ENCODE data around the gene SLC25A10. TPM values are rescaled to one million over a fixed set of nuclear protein-coding genes. Genes with fewer than 3 reads are reported as not detected.

The SLC25A10 gene
- total RNA-seq, 1 donor from 2014 or later, result 60.8 TPM

GRCh38 chr17:81682565-81683207 is 29.4 kb upstream of the SLC25A10 start:
- Mint-ChIP-seq H3K9me3 (ENCODE audit: unreplicated experiment) (peaks cover 13% of the 10 kb centered on the region), H3K4me3 (ENCODE audit: unreplicated experiment) (peak overlapping the region; percentile 93), H3K27ac (ENCODE audit: unreplicated experiment) (peak overlapping the region; percentile 90), H3K27me3 (ENCODE audit: unreplicated experiment) (peaks cover 4% of the 10 kb centered on the region), H3K36me3 (ENCODE audit: unreplicated experiment) (no peaks in the 10 kb centered on the region), H3K4me1 (ENCODE audit: low read depth, unreplicated experiment) (peaks cover 16% of the 10 kb centered on the region)
- TF ChIP-seq, protein P1, sequence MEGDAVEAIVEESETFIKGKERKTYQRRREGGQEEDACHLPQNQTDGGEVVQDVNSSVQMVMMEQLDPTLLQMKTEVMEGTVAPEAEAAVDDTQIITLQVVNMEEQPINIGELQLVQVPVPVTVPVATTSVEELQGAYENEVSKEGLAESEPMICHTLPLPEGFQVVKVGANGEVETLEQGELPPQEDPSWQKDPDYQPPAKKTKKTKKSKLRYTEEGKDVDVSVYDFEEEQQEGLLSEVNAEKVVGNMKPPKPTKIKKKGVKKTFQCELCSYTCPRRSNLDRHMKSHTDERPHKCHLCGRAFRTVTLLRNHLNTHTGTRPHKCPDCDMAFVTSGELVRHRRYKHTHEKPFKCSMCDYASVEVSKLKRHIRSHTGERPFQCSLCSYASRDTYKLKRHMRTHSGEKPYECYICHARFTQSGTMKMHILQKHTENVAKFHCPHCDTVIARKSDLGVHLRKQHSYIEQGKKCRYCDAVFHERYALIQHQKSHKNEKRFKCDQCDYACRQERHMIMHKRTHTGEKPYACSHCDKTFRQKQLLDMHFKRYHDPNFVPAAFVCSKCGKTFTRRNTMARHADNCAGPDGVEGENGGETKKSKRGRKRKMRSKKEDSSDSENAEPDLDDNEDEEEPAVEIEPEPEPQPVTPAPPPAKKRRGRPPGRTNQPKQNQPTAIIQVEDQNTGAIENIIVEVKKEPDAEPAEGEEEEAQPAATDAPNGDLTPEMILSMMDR (IDR thresholded peaks at IDR 0.05; ENCODE audit: partially characterized antibody, unreplicated experiment), result no peak
- no peak for DNase-seq

GRCh38 chr17:81683208-81683583 is 28.9 kb upstream of the SLC25A10 start:
- peak overlapping the region; percentile 93 for H3K4me3 Mint-ChIP-seq (ENCODE audit: unreplicated experiment)
- peaks cover 13% of the 10 kb centered on the region for H3K9me3 Mint-ChIP-seq (ENCODE audit: unreplicated experiment)
- peak; percentile 35 for DNase-seq
- H3K27ac Mint-ChIP-seq (ENCODE audit: unreplicated experiment), result peak overlapping the region; percentile 90
- peaks cover 14% of the 10 kb centered on the region for H3K4me1 Mint-ChIP-seq (ENCODE audit: low read depth, unreplicated experiment)
- TF ChIP-seq, protein P1 (IDR thresholded peaks at IDR 0.05; ENCODE audit: partially characterized antibody, unreplicated experiment), result no peak
- no peaks in the 10 kb centered on the region for H3K36me3 Mint-ChIP-seq (ENCODE audit: unreplicated experiment)
- peaks cover 2% of the 10 kb centered on the region for H3K27me3 Mint-ChIP-seq (ENCODE audit: unreplicated experiment)

- peaks cover 2% of the 10 kb centered on the region for H3K27me3 Mint-ChIP-seq (ENCODE audit: unreplicated experiment)
- H3K4me1 Mint-ChIP-seq (ENCODE audit: low read depth, unreplicated experiment), result peaks cover 17% of the 10 kb centered on the region
- DNase-seq, result peak; percentile 98
- H3K4me3 Mint-ChIP-seq (ENCODE audit: unreplicated experiment), result peak within 1 kb of the TSS; percentile 95
- peaks cover 15% of the 10 kb centered on the region for H3K9me3 Mint-ChIP-seq (ENCODE audit: unreplicated experiment)
- no peaks in the 10 kb centered on the region for H3K36me3 Mint-ChIP-seq (ENCODE audit: unreplicated experiment)
- H3K27ac Mint-ChIP-seq (ENCODE audit: unreplicated experiment), result peak within 1 kb of the TSS; percentile 90
- TF ChIP-seq, protein P1 (IDR thresholded peaks at IDR 0.05; ENCODE audit: partially characterized antibody, unreplicated experiment), result no peak
Observed at GRCh38 chr17:81683584-81684441, 28.3 kb upstream of the SLC25A10 start, which contains the start of the genes ARL16 and HGS. ARL16 (minus strand) TSS chr17:81683797; CDS start chr17:81683753, 44 bp downstream. HGS (plus strand) TSS chr17:81684011; CDS start chr17:81684067, 56 bp downstream.

DNA sequence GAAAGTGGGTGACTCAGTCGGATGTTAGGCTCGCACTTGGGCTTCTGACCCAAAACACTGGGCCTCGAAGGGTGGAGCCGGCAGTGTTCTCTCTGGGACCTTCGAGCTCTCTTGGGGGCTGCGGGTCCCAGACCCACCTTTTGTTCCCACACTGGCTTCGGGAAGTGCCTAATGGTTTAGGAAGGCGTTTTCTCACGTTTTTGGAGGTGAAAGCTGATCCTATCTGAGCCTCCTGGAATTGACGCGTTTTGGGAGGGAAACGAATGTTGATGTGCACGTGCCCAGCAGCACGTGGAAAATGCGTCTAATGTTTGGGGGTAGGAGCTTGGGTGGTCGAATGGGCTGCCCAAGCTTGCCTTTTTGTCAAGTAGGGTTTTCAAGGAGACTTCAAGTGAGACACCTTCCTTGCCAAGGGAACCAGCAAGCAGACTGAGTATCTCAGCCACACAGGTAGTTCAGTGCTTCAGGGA is 27.6 kb upstream of the SLC25A10 start:
- Mint-ChIP-seq H3K27ac (ENCODE audit: unreplicated experiment) (peak overlapping the region; percentile 82), H3K4me1 (ENCODE audit: low read depth, unreplicated experiment) (peaks cover 20% of the 10 kb centered on the region), H3K27me3 (ENCODE audit: unreplicated experiment) (peaks cover 2% of the 10 kb centered on the region), H3K9me3 (ENCODE audit: unreplicated experiment) (peaks cover 15% of the 10 kb centered on the region), H3K36me3 (ENCODE audit: unreplicated experiment) (no peaks in the 10 kb centered on the region), H3K4me3 (ENCODE audit: unreplicated experiment) (peak overlapping the region; percentile 90)
- DNase-seq, result no peak
- TF ChIP-seq, protein P1 (IDR thresholded peaks at IDR 0.05; ENCODE audit: partially characterized antibody, unreplicated experiment), result no peak

All from glutamatergic neuron (in vitro differentiated cells).